ENCODE measurements around the gene ZNF217. TPM values are rescaled to one million over a fixed set of nuclear protein-coding genes. Genes with fewer than 3 reads are reported as not detected.

ZNF217 gene
- total and polyA plus RNA-seq, 2 of the 8 experiments (the other 6 are each of a cell fraction or from before 2014, with no cell fraction given) = 15.3 to 87.9 TPM

GRCh38 chr20:53643031-53643832 is 49.6 kb upstream of the ZNF217 start (continued):
- TF ChIP-seq POLR2AphosphoS5 (IDR thresholded peaks at IDR 0.05; ENCODE audit: low read depth, low read length) = no peak
- no peak for TF ChIP-seq SIX5 (IDR thresholded peaks at IDR 0.05; ENCODE audit: low read depth, low read length)
- no peak for TF ChIP-seq ATF2 (IDR thresholded peaks at IDR 0.05; ENCODE audit: low read length)
- no peak for TF ChIP-seq TAF7 (optimal IDR thresholded peaks at IDR 0.05; ENCODE audit: borderline replicate concordance, low read depth, low read length)
- no peak for TF ChIP-seq CHD7 (IDR thresholded peaks at IDR 0.05; ENCODE audit: insufficient replicate concordance, low read length)
- TF ChIP-seq CREB1 (IDR thresholded peaks at IDR 0.05) = no peak

Measured in H1 (cell line).